Keratinocyte (primary cell): ENCODE results near the gene RABGGTA. TPM values are rescaled to one million over a fixed set of nuclear protein-coding genes. Genes with fewer than 3 reads are reported as not detected.
A peak's percentile ranks its signal among the peaks of the same experiment; 100 is the strongest.

Source experiments
- DNase-seq: peaks from one replicate; pipeline ENCODE4 v3.0.0-alpha.2; 2011; ENCODE audit warnings: low read depth, missing footprints, low spot score
- FAIRE-seq: peaks from 2 replicates; lab custom pipeline; 2011; peaks lifted over from hg19 to GRCh38; lab: Jason Lieb, UNC
- H2AFZ ChIP-seq: 2 replicates; pipeline ENCODE4 v1.6.0; 2012; ENCODE audit warnings: low read length, control low read depth, inconsistent platforms; ENCODE audit not compliant: control insufficient read depth
- H3K27ac ChIP-seq: 2 replicates; pipeline ENCODE4 v1.5.1; 2011; ENCODE audit warnings: low read length; ENCODE audit not compliant: control insufficient read depth, insufficient read depth
- H3K27me3 ChIP-seq: 3 replicates; pipeline ENCODE4 v1.6.0; 2011; ENCODE audit warnings: low read length; ENCODE audit not compliant: control insufficient read depth, insufficient read depth; ENCODE audit errors: extremely low read depth
- H3K36me3 ChIP-seq, 2 experiments: 2 replicates in 1 of 2; 3 replicates in 1 of 2; pipeline ENCODE4 v1.5.1; 2011; ENCODE audit warnings: low read length in 2 of 2, mild to moderate bottlenecking in 1 of 2; ENCODE audit not compliant: control insufficient read depth in 2 of 2, insufficient read depth in 2 of 2; ENCODE audit errors: extremely low read depth in 1 of 2
- H3K4me1 ChIP-seq: 3 replicates; pipeline ENCODE4 v1.5.1; 2011; ENCODE audit warnings: low read length; ENCODE audit not compliant: control insufficient read depth, insufficient read depth; ENCODE audit errors: extremely low read depth
- H3K4me2 ChIP-seq: 3 replicates; pipeline ENCODE4 v1.6.0; 2011; ENCODE audit warnings: low read depth, low read length; ENCODE audit not compliant: control insufficient read depth, insufficient read depth; ENCODE audit errors: extremely low read depth
- H3K4me3 ChIP-seq, 3 experiments: fragments of 200-600 bp in 1 of 3; sonication (generic) in 1 of 3; 2 replicates in 2 of 3; 3 replicates in 1 of 3; pipeline ENCODE4 v1.5.1; 2011 to 2016; ENCODE audit warnings: low read length in 3 of 3, mild to moderate bottlenecking in 3 of 3, control low read depth in 2 of 3, inconsistent platforms in 1 of 3, low read depth in 1 of 3, mixed read lengths in 1 of 3, mixed run types in 1 of 3, moderate library complexity in 1 of 3; ENCODE audit not compliant: control insufficient read depth in 2 of 3, insufficient read depth in 2 of 3; ENCODE audit errors: extremely low read depth in 1 of 3
- H3K79me2 ChIP-seq: 2 replicates; pipeline ENCODE4 v1.6.0; 2012; ENCODE audit warnings: low read length; ENCODE audit not compliant: control insufficient read depth, insufficient read depth
- H3K9ac ChIP-seq: 3 replicates; pipeline ENCODE4 v1.6.0; 2011; ENCODE audit warnings: low read length; ENCODE audit not compliant: control insufficient read depth, insufficient read depth; ENCODE audit errors: extremely low read depth
- H3K9me1 ChIP-seq: 3 replicates; pipeline ENCODE4 v1.6.0; 2011; ENCODE audit warnings: low read length; ENCODE audit not compliant: control insufficient read depth, insufficient read depth; ENCODE audit errors: extremely low read depth
- H3K9me3 ChIP-seq: 2 replicates; pipeline ENCODE4 v1.5.1; 2012; ENCODE audit warnings: low read depth, low read length; ENCODE audit not compliant: control insufficient read depth
- H4K20me1 ChIP-seq: 3 replicates; pipeline ENCODE4 v1.6.0; 2011; ENCODE audit warnings: low read length; ENCODE audit not compliant: control insufficient read depth, insufficient read depth; ENCODE audit errors: extremely low read depth
- EZH2 ChIP-seq: IDR thresholded peaks from one replicate; pipeline ENCODE4 v1.6.1; 2012; ENCODE audit warnings: inconsistent platforms, mild to moderate bottlenecking, low read length, moderate library complexity
- dilution Hi-C: fragments of 300-500 bp; cut with MboI; formaldehyde crosslinking; loops from one replicate; pipeline ENCODE4 v1.7.0; 2020; ENCODE audit warnings: low sequenced_read_pairs; ENCODE audit not compliant: extremely low pct_ligation_motif_present
- polyA plus RNA-seq, 5 experiments: library from polyadenylated mRNA; depleted of rRNA in 3 of 5; stranded (reverse) in 3 of 5; stranded (forward) in 1 of 5; unstranded in 1 of 5; fragments of >200 nt; gene quantifications; 1 replicate in 1 of 5; 2 replicates in 3 of 5; 3 replicates in 1 of 5; pipeline versions ENCODE4 v1.2.1 to v1.2.3, GENCODE V29; 2011 to 2012; ENCODE audit warnings: missing spikeins in 2 of 5, low read depth in 1 of 5, low replicate concordance in 1 of 5
- TF ChIP-seq, protein P1 (sequence below), 3 experiments: IDR thresholded peaks in 1 of 3; conservative IDR thresholded peaks in 1 of 3; optimal IDR thresholded peaks in 1 of 3; 2 replicates in 2 of 3; 3 replicates in 1 of 3; pipeline versions ENCODE3 to v1.5.1; 2011; ENCODE audit warnings: low read length in 3 of 3, mild to moderate bottlenecking in 3 of 3, moderate library complexity in 2 of 3, control low read depth in 1 of 3, inconsistent platforms in 1 of 3; ENCODE audit not compliant: insufficient read depth in 2 of 3; ENCODE audit errors: extremely low read depth in 1 of 3

Gene RABGGTA
- polyA plus RNA-seq, 1 donor (not counting 4 experiments of a cell fraction or from before 2014, with no cell fraction given): 29.0 TPM

DNA sequence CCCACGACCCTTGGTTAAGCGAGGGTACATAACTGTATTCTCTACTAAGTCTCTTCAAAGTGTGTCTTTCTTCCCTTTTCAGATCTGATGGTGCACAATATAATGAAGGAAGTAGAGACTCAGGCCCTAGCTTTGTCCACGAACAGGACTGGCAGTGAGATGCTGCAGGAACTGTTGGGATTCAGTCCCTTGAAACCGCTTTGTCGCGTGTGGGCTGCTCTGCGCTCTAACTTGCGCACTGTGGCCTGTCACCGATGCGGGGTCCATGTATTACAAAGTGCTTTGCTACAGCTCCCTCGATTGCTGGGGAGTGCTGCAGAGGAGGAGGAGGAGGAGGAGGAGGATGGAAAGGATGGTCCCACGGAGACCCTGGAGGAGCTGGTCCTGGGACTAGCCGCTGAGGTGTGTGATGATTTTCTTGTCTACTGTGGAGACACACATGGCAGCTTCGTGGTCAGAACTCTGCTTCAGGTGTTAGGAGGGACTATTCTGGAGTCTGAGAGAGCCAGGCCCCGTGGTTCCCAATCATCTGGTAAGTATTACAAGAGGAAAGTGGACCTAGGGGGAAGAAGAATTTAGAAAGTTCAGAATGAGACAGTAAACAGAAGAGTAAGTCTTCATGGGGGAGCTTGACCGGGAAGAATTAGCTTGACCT, 29.1 kb upstream of the RABGGTA start:
- Histone ChIP-seq H3K4me1 (peaks cover 37% of the 10 kb centered on the region), H3K27ac (peak overlapping the region; percentile 93), H3K36me3 (peaks cover 38 to 49% of the 10 kb centered on the region in 2 experiments), H4K20me1 (no peaks in the 10 kb centered on the region), H3K9me3 (no peaks in the 10 kb centered on the region), H3K4me2 (peak overlapping the region; percentile 86), H3K9ac (peak overlapping the region; percentile 95), H3K9me1 (no peaks in the 10 kb centered on the region), H3K79me2 (peaks cover 32% of the 10 kb centered on the region), H2AFZ (no peak overlapping the region), H3K4me3 (peak overlapping the region; percentile 58 to 94 (median 80)), H3K27me3 (no peaks in the 10 kb centered on the region)
- FAIRE-seq: no peak
- dilution Hi-C loops: no loop called here
- TF ChIP-seq, protein P1, sequence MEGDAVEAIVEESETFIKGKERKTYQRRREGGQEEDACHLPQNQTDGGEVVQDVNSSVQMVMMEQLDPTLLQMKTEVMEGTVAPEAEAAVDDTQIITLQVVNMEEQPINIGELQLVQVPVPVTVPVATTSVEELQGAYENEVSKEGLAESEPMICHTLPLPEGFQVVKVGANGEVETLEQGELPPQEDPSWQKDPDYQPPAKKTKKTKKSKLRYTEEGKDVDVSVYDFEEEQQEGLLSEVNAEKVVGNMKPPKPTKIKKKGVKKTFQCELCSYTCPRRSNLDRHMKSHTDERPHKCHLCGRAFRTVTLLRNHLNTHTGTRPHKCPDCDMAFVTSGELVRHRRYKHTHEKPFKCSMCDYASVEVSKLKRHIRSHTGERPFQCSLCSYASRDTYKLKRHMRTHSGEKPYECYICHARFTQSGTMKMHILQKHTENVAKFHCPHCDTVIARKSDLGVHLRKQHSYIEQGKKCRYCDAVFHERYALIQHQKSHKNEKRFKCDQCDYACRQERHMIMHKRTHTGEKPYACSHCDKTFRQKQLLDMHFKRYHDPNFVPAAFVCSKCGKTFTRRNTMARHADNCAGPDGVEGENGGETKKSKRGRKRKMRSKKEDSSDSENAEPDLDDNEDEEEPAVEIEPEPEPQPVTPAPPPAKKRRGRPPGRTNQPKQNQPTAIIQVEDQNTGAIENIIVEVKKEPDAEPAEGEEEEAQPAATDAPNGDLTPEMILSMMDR (optimal IDR thresholded peaks at IDR 0.05 in 1 of 3, IDR thresholded peaks at IDR 0.05 in 1 of 3, conservative IDR thresholded peaks at IDR 0.05 in 1 of 3; ENCODE audit: extremely low read depth in 1 of 3, insufficient read depth in 2 of 3, low read length in 3 of 3): no peak
- no peak for TF ChIP-seq EZH2
- no peak for DNase-seq

DNA sequence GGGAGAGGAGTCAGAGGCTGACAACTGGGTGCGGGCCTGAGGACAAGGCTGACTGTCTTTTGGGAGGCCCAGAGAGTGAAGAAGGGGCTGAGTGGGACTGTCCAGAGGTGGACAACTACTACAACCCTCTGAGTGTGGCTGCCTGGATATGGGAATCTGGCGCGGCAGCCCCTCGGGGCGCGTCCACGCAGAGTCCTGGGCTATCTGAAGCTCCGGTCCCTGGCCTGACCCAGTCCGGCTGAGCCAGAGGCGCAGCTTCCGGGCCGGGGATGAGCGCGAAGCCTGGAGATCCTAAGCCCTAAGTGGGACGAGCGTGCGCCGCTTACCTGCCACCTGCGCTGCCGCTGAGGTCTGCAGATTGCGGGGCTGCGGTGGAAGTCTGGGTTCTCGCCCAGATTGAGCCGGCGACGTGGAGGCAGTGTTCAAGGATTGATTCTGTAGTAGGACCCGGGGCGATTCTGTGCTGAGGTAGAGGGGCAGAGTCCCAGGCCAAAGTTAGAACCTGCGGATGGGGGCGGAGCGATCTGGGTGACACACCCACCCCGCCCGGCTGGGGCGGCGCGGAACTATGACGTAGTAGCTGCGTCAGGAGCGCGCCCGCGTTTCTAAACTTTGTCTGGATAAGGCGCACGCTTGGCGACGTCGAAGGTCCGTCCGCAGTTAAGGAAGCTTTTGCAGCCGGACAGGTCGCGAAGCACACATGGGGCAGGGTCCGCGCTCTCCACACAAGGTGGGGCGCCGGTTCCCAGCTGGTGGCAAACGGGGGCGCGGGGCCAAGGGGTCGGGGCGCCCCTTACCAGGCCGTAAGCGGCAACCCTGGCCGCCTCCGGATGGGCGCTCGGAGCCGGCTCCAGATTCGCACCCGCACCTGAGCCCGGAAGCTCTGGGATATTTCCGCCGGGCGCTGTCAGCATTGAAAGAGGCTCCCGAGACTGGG, 28.1 kb upstream of the RABGGTA start, which contains the start of the genes DHRS1 and NOP9:
TSS of gene DHRS1 (minus strand) at position 526 of the 937 bp plus-strand sequence. CDS start 674 bp downstream, outside the sequence.
TSS of gene NOP9 (plus strand) at position 596 of the 937 bp plus-strand sequence. CDS start at position 701, 105 bp downstream.
- no peak for FAIRE-seq
- Histone ChIP-seq H3K4me1 (peaks cover 37% of the 10 kb centered on the region), H4K20me1 (no peaks in the 10 kb centered on the region), H3K9me3 (no peaks in the 10 kb centered on the region), H3K4me2 (peak within 1 kb of the TSS; percentile 91), H3K79me2 (peaks cover 32% of the 10 kb centered on the region), H3K36me3 (peaks cover 33 to 46% of the 10 kb centered on the region in 2 experiments), H3K9me1 (no peaks in the 10 kb centered on the region), H3K4me3 (peak within 1 kb of the TSS; percentile 58 to 94 (median 80)), H3K27ac (peak within 1 kb of the TSS; percentile 93), H2AFZ (peak within 1 kb of the TSS; percentile 84), H3K9ac (peak within 1 kb of the TSS; percentile 95), H3K27me3 (no peaks in the 10 kb centered on the region)
- no peak for DNase-seq
- dilution Hi-C loops: no loop called here
- no peak for TF ChIP-seq EZH2
- TF ChIP-seq, protein P1 (optimal IDR thresholded peaks at IDR 0.05 in 1 of 3, IDR thresholded peaks at IDR 0.05 in 1 of 3, conservative IDR thresholded peaks at IDR 0.05 in 1 of 3; ENCODE audit: extremely low read depth in 1 of 3, insufficient read depth in 2 of 3, low read length in 3 of 3): no peak
